Suppressor macrophage (primary cell): ENCODE data around the gene TP53.
"Not testable (repeated sequence)": the region's sequence is repeated elsewhere in the genome, so short reads cannot be mapped to it uniquely, and the experiment has no call there.

Source experiments
- DNase-seq, 4 experiments: peaks; one replicate each; pipeline ENCODE4 v3.0.0-alpha.2; 2020 to 2022

The TP53 gene

GRCh38 chr17:7629939-7630571 lies 57.2 kb downstream of the TP53 start, which contains the start of gene SHBG:
Gene SHBG (plus strand): TSS chr17:7630135. CDS start chr17:7630173, 38 bp downstream.
- DNase-seq = no peak

GRCh38 chr17:7627250-7628121 lies 59.8 kb downstream of the TP53 start, which contains the start of gene SAT2:
Gene SAT2 (minus strand): TSS chr17:7627821. CDS start chr17:7627635, 186 bp downstream.
- DNase-seq = peak; percentile 91 to 96 (median 94)

- no peak for DNase-seq
Measured at GRCh38 chr17:7626956-7627249, 60.4 kb downstream of the TP53 start.

- peak; percentile 82 to 90 (median 90) for DNase-seq
Measured at GRCh38 chr17:7626307-7626706, 61.0 kb downstream of the TP53 start.

GRCh38 chr17:7625749-7626148 lies 61.5 kb downstream of the TP53 start:
- DNase-seq = not testable (repeated sequence)

- no peak for DNase-seq
Measured at GRCh38 chr17:7623661-7624060, 63.6 kb downstream of the TP53 start.

- no peak for DNase-seq
Measured at GRCh38 chr17:7620835-7621234, 66.5 kb downstream of the TP53 start.

GRCh38 chr17:7618608-7619007 lies 68.7 kb downstream of the TP53 start:
- no peak for DNase-seq
